HL-60/S4 (cell line): ENCODE measurements around the gene GPR84.
"Not testable (repeated sequence)": the region's sequence is repeated elsewhere in the genome, so short reads cannot be mapped to it uniquely, and the experiment has no call there.

Experiments
- in situ Hi-C: fragments of 300-500 bp; cut with MboI; formaldehyde crosslinking; loops from 2 replicates; pipeline ENCODE4 v1.14.3; 2022; ENCODE audit warnings: low sequenced_read_pairs

Gene GPR84

DNA sequence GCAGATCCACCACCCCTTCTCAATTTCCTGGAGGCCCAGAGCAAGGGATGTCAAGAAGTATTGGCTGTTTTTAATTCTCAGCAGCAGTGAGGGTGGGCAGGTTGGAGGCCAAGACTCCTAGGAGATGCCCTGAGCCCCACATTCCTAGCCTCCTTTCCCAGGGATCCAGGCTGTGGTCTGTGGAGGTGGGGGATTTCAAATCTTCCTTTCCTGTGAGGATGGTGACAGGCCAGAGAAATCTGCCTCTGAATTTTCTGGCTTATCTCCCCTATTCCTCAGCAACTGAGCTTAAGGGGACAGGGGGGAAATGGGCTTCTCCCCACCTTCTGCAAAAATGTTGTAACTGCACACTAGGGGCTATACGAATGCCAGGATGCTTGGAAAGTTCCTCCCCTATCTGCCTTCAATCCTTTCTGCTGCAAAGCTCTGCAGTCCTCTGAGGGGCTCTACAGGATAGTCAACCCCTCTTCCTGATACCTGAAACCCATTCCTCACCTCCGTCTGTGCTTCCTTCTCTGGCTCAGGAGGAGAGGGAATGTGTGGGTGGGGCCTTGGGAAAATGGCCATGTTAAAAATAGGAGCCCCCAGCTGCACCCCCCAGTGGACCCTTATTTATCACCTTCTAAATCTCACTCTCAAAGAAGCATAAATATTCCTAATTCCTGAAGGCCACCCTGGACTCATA is 6.6 kb downstream of the GPR84 start:
- in situ Hi-C loops: no loop called here

DNA sequence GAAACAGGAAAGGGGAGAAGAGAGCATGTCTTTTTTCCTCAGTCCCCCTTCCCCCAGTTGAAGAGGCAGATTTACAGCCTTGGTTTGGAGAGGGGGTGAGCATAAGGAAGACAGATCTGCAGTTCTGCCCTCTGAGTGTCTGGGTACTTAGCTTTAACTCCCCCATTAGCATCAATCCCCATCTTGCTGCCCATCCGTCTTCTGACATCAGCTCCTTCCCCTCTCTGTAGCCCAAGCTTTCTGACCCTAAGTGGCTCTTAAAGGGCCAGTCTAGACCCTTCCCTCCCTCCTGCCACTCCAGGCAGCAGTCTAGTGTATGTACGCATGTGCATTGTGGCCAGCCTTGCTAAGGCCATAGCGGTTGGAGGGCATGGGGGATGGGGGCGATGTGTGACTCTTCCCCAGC is 7.3 kb downstream of the GPR84 start:
- in situ Hi-C loops: no loop called here

GRCh38 chr12:54356228-54356627 is 8.1 kb downstream of the GPR84 start:
- in situ Hi-C loops: no loop called here

DNA sequence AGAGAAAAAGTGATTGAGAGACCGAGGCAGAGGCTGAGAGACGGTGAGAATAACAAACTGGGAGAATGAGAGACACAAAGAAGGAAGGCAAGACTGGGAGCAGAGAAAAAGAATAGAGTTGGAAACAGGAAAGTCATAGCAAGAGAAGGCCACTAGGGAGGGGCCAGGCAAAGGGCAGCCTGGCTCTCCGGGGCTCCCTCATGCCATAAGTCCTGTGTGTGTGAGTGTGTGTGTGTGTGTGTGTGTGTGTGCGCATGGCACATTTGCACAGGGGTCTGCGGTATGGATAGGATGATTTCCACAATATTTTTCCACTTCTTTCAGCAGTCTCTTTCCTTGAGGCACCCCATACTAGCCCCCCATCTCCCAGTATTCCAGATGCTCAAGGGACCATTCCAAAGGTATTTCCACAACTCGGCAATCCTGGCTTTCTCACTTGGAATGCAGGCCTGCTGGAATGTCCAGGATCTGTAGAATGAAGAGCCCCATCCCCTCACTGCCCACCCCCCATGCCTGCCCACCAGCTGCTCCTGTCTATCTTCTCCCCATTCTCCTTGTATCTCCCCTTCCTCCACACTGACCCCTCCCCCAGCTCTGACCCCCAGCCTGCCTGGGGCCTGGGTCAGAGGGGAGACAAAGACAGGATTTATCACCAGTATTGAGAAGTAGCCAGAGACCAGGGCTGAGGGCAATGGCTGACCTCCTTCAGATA is 9.0 kb downstream of the GPR84 start:
- in situ Hi-C loops: no loop called here

DNA sequence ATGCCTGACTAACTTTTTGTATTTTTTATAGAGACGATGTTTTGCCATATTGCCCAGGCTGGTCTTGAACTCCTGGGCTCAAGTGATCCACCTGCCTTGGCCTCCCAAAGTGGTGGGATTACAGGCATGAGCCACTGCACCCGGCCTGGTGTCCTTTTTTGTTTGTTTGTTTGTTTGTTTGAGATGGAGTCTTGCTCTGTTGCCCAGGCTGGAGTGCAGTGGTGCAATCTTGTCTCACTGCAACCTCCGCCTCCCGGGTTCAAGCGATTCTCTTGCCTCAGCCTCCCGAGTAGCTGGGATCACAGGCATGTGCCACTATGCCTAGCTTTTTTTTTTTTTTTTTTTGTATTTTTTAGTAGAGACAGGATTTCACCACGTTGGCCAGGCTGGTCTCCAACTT is 10.0 kb downstream of the GPR84 start:
- in situ Hi-C loops: not testable (repeated sequence)

DNA sequence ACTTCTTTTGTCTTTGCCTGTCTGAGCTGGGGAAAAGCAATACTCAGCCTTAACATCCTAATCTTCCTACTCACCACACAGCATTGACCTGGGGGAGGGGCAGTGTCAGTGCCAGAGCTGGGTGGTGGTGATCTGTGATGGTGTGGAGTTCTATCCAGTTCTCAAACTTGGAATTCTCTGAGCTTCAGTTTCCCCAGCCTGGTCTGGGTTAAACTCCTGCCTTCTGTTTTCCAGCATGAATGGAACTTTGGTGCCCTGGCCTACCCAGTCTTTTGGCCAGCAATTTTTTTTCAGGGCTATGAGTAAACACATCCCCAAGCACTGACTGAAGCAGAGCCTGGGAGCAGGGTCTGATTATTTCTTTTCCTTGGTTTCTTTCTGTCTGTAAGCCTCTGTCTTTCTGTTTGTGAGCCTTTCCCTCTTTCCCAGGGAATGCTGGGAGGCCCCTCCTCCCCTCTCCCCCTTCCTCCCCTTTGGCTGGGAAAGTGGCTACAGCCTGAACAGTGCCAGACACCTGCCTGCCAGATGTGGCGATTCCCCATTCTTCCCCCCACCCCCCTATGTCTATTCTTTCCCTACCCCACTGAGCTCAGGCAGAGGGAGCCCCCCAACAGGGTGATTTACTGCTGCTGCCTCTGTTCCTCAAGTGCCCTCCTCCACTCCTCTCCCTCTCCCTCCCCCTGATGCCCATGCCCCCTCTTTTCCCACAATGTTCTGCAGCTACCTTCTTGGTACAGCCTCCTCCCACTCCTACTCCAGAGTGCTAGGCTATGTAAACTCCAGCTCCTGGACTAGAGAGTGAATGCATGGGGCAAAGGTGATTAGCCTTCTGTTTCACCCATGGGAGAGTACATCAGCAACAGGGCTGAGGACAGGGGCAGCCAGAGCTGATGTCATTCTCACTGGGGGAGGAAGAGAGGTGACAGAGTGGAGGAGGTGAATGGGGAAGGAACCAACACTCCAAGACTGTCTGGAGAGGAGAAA is 11.1 kb downstream of the GPR84 start:
- in situ Hi-C loops: no loop called here

DNA sequence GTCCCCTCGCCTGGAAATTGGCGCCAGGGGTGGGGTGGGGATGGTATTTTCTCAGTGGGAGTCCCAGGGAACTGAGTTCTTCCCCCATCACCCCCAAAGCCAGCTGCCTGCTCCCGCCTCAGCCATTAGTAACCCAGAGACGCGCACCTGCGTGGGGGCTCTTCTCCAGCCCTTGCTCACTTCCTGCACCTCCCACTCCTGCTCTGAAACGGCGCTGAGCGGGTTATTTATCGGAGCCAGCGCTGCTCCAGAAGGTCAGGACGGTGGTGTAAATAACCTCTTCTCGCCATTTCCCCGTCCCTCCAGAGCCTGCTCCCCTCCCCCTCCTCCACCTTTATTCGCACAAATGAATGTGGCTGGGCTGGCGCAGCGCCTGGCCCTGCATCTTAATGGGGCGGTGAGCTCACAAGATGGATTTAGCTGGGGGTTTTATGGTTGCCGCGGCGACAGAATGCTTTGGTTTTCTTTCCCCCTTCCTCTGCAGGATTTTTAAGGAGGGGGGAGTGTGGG is 12.2 kb downstream of the GPR84 start:
- in situ Hi-C loops: no loop called here

GRCh38 chr12:54351341-54351740 is 12.9 kb downstream of the GPR84 start:
- in situ Hi-C loops: no loop called here

GRCh38 chr12:54350743-54351142 is 13.5 kb downstream of the GPR84 start:
- in situ Hi-C loops: no loop called here

DNA sequence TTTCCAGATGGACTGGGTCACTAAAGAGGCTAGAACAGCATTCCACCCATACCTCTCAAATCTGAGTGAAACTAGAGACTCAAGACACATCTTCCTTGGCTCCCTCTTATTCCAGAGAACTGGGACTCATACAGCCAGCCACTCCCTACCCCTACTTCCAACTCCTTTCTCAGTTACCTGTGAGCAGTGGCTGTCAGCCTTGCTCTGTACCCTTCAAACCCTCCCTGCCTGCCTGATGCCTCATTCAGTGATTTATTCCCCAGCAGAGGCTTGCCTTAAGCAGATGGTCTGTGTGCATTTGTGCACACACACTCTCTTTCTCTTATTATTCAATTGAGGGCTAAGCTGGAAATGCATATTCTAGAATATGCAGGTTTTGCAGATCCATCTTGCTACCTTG is 14.6 kb downstream of the GPR84 start:
- in situ Hi-C loops: no loop called here

- in situ Hi-C loops: no loop called here
These were observed 15.2 kb downstream of the GPR84 start for GRCh38 chr12:54349036-54349435.

GRCh38 chr12:54341378-54342300 is 22.6 kb downstream of the GPR84 start:
- in situ Hi-C loops: no loop called here

GRCh38 chr12:54340846-54341245 is 23.4 kb downstream of the GPR84 start:
- in situ Hi-C loops: no loop called here

- in situ Hi-C loops: no loop called here
These were observed 25.5 kb downstream of the GPR84 start for GRCh38 chr12:54338698-54339296.

DNA sequence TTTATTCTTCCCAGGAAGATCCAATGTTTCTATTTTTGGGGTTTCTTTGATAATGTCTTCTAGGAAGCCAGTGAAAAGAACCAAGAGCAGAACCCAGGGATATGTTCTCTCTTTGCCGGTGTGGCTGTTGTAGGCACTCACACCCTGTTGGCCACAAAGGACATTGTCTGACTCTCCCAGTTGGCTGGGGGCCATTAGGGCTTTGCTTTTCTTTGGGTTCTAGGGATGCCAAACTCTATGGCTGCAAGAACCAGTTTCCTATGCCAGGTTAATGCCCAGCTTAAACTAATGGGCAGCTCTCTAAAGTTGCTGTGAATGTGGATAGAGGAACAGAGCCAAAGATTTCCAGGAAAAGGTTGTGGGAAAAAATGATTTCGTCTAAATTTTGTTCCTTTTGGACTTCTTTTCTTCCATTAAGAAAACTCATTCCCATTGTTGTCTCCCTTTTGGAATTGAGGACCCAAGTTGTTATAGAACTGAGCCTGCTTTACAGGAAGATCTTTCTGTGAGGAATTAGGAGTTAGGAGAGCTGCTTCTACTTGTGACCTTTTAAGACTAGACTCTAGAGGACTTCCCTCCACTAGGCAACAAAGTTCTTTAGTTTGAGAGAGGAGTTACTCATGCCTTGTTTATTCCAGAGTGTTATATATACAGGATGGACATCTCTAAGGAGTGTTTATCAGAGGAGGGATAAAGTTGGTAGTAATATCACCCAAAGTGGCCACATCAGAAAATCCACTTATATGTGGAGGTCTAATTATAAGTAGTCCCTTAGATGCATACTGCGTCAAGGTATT is 26.2 kb downstream of the GPR84 start:
- in situ Hi-C loops: no loop called here

DNA sequence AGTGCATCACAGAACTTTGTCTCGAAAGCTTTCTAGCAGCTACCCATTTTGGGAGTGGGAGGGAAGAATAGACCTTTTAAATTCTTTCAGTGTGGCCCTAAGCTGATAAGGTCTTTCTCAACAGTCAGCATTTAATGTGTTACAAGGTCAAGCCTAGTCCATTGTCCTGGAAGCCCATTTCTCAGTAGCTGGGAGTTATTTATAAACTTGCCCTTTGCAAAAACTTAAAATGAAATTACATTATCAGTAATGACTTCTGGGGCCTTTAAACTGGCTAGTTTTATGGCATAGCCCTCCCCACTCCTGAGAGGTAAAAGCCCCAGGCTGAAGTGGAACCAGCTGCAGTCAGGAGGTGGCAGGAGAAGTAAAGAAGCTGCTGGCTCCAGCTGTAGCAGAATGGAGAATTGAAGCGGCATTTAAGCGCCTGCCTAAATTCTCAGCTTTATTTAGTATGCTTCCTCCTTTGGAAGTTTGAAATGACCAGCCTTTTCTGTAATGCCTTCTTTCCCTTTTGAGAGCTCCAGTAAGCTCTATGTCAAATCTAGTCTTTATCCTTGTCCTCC is 26.9 kb downstream of the GPR84 start:
- in situ Hi-C loops: no loop called here

DNA sequence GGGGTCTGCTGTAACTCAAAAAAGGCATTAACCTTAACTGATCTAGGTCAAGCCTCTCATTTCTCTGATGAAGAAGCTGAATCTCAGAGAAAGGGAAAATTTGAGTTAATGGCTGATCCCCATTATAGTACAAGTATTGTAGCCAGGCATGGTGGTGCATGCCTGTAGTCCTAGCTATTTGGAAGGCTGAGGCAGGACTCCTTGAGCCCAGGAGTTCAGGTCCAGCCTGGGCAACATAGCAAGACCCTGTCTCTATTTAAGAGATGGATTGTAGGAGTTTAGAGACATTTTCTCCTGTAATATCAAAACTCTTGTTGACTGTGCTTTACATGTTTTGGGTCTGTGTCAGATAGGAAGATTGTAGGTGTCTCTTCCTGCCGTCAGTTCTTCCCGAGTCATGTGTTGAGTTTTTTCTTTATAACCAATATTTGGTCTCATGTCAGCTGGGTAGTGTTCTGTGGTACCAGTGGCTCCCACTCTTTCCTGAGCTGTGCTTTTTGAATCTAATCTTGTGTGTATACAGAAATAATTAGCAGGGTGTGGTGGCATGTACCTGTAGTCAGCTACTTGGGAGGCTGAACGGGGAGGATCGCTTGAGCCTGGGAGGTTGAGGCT is 30.8 kb downstream of the GPR84 start:
- in situ Hi-C loops: no loop called here

- in situ Hi-C loops: no loop called here
These were observed 32.8 kb downstream of the GPR84 start for GRCh38 chr12:54331461-54331860.
